Activated naive CD8-positive, alpha-beta T cell (primary cell): ENCODE results near the gene TIFAB.
"Not testable (repeated sequence)": the region's sequence is repeated elsewhere in the genome, so short reads cannot be mapped to it uniquely, and the experiment has no call there.

Experiments used
- H3K27ac Mint-ChIP-seq: one replicate; pipeline ENCODE4 v1.8.0; 2021; ENCODE audit warnings: mixed read lengths
- H3K27me3 Mint-ChIP-seq: one replicate; pipeline ENCODE4 v1.8.0; 2021; ENCODE audit warnings: mixed read lengths
- H3K36me3 Mint-ChIP-seq: one replicate; pipeline ENCODE4 v1.8.0; 2021; ENCODE audit warnings: mixed read lengths
- H3K4me1 Mint-ChIP-seq: one replicate; pipeline ENCODE4 v1.8.0; 2021; ENCODE audit warnings: low read depth, mixed read lengths
- H3K4me3 Mint-ChIP-seq: one replicate; pipeline ENCODE4 v1.8.0; 2021; ENCODE audit warnings: mild to moderate bottlenecking, mixed read lengths
- H3K9me3 Mint-ChIP-seq: one replicate; pipeline ENCODE4 v1.8.0; 2021; ENCODE audit warnings: low read depth, mixed read lengths

TIFAB gene, protein sequence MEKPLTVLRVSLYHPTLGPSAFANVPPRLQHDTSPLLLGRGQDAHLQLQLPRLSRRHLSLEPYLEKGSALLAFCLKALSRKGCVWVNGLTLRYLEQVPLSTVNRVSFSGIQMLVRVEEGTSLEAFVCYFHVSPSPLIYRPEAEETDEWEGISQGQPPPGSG

DNA sequence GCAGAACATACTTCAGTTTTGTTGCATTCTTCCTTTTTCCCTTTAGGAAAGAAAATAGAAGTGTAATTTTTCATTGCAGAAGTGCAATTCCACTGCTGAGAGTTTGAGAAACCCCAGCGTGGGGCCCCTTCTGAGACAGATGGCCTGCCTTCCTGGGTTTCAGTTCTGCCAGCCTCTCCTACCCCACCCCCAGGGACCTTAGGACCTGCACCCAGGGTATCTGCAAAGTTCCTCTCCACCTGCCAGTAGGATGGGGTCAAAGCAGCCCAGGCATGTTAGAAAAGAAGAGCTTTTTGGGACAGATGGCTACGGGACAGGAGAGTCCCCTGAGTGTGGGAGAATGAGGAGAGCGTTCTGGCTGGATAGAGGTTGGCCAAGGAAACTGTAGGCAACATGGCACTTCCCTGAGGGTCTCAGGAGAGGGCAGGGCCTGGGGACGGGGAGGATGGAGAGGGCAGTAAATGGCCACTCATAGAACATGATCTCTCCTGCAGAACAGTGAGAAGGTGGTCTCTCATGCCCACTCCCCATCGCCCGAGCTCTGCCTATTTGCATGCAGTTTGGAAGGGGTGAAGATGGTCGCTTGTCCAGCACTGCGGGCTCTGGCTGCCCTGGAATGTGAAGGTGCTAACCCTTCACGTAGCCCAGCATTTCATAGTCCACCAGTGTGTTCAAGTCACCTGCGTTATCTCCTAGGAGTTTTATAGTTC, at the start of gene TIFAB:
Gene TIFAB (minus strand): TSS at position 31 of the 710 bp plus-strand sequence. CDS start 2,412 bp downstream, outside the sequence.
- Mint-ChIP-seq H3K27ac (no peak within 1 kb of the TSS), H3K9me3 (no peaks in the 10 kb centered on the region), H3K4me3 (no peak within 1 kb of the TSS), H3K27me3 (peaks cover 3% of the 10 kb centered on the region), H3K4me1 (no peaks in the 10 kb centered on the region), H3K36me3 (no peaks in the 10 kb centered on the region)

DNA sequence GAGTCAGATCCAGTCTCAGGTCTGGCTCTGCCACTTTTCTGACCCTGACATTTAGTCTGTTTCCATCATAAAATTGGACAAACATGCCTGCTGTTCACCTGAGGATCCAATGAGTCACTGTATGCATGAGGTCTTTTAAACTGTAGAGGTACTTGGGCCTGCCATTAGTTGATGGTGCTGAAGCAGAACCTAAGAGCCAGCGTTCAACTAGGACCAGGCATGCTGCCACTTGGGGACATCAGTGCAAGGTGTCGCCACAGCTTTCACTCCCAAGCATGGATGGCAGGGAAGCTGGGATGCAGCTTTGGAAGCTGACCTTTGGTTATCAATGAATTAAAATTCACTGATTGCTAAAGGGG, 46.5 kb upstream of the TIFAB start:
- no peak overlapping the region for H3K27ac Mint-ChIP-seq
- no peaks in the 10 kb centered on the region for H3K9me3 Mint-ChIP-seq
- no peaks in the 10 kb centered on the region for H3K36me3 Mint-ChIP-seq
- H3K4me3 Mint-ChIP-seq = no peak overlapping the region
- H3K4me1 Mint-ChIP-seq = no peaks in the 10 kb centered on the region
- peaks cover 15% of the 10 kb centered on the region for H3K27me3 Mint-ChIP-seq

DNA sequence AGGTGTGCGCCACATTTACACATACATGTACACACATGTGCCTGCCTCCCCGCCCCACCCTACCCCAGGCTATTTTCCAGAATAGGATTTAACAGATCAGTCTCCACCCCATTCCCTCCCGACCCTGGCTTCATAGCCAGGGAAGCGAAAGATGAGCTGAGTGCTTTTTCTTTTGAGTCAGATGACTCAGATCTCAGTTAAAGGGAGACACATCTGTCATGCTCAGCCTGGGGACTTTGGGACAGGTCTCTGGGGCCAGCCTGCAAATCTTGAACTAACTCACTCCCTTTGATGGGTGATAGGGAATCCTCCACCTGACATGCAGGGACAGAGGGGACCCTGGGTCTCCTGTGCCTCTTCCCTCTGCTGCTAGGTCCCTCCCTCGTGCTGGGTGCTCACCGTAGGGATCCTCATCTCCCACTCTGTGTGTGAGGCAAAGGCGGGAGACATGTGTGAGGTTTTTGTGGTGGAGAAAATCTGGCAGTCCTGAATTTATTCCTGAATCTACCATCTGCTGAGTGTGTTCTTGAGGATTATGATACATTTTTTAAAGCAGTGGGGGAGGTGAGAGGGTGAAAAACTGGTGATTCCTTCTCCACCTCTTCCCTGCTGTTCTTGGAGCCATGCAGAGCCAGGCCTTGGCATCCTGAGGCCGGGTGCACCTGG, 46.0 kb upstream of the TIFAB start:
- H3K36me3 Mint-ChIP-seq = no peaks in the 10 kb centered on the region
- H3K9me3 Mint-ChIP-seq = no peaks in the 10 kb centered on the region
- H3K27me3 Mint-ChIP-seq = peaks cover 10% of the 10 kb centered on the region
- H3K4me3 Mint-ChIP-seq = no peak overlapping the region
- no peaks in the 10 kb centered on the region for H3K4me1 Mint-ChIP-seq
- H3K27ac Mint-ChIP-seq = no peak overlapping the region

DNA sequence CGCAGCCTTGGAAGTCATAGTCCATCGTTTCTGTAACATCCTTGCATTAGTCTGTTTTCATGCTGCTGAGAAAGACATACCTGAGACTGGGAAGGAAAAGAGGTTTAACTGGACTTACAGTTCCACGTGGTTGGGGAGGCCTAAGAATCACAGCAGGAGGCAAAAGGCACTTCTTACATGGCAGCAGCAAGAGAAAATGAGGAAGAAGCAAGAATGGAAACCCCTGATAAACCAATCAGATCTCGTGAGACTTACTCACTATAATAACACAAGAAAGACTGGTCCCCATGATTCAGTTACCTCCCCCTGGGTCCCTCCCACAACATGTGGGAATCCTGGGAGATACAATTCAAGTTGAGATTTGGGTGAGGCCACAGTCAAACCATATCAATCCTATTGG, 43.4 kb upstream of the TIFAB start:
- not testable (repeated sequence) for H3K36me3 Mint-ChIP-seq, H3K4me3 Mint-ChIP-seq, H3K27ac Mint-ChIP-seq, H3K9me3 Mint-ChIP-seq, H3K4me1 Mint-ChIP-seq
- peaks cover 10% of the 10 kb centered on the region for H3K27me3 Mint-ChIP-seq

DNA sequence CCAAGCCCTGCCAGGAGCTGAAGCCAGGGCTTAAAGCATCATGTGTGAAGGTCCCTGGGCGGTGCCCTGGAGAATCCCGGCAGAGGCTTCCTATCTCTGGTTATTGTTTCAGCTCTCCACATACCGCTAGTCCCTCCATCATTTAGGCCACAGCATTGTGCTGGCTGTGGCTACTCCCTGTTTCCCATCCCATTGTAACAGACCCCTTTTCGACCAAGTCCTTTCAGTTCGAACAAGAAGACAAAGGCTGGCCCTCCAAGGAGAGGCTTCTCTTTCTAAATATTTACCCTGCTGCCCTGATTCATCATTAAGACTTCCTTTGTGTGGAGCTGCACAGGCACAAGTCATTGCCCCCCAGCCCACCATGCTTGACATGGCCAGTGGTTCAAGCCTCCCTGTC, 42.0 kb upstream of the TIFAB start:
- Mint-ChIP-seq H3K27ac (no peak overlapping the region), H3K4me3 (no peak overlapping the region), H3K36me3 (no peaks in the 10 kb centered on the region), H3K9me3 (no peaks in the 10 kb centered on the region), H3K4me1 (peaks cover 7% of the 10 kb centered on the region), H3K27me3 (peaks cover 13% of the 10 kb centered on the region)

DNA sequence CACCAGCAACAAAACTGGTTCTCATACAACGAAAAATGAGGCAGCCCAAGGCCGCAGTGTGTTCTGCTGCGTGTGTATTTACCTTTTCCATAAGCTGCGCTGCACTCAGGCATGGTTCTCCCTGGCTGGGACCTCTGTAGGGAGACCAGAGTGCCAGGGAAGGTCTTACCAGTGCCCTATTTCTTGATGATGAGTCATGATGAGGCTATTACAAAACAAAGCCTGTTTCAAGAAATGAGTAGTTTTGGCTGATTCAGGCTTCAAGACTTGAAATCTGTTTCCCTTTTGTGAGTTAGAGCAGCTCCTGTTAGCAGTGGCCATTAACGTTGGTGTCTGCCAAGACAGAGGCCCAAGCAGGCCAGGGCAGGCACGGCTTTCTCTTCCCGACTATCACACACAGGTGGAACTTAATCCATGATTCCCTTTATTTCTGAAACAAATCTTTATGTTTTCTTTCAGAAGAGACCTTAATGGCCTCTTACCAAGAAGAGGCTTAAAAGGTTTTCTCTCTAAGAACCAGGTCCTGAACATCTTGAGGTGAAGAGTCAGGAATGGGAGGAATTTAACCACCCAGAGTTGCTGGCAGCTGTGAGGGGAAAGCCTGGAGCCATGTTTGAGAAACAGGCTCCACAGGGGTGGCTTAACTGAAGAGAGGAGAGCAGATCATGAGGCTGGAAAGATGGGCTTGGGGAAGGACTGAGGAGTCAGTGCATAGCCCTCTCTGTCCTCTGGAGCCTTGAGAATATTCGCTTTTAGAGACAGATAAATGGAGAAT, 41.4 kb upstream of the TIFAB start:
- Mint-ChIP-seq H3K4me1 (peaks cover 8% of the 10 kb centered on the region), H3K9me3 (no peaks in the 10 kb centered on the region), H3K4me3 (no peak overlapping the region), H3K36me3 (no peaks in the 10 kb centered on the region), H3K27ac (no peak overlapping the region), H3K27me3 (peaks cover 14% of the 10 kb centered on the region)

DNA sequence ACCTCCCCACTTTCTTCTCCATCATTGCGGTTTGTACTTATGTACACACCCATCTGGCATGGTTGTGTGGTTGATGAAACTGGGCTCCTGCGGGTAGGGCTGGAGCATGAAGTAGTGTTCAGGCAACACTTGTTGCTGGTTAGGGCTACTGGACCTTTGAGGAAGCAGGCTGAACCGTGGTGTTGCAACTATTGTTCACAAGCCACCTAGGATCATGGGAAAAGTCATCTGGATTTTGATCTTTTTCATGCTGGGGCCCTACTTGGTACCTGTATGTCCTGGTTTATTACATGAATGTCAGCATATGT, 40.1 kb upstream of the TIFAB start:
- H3K4me3 Mint-ChIP-seq = no peak overlapping the region
- no peaks in the 10 kb centered on the region for H3K9me3 Mint-ChIP-seq
- no peaks in the 10 kb centered on the region for H3K36me3 Mint-ChIP-seq
- H3K27me3 Mint-ChIP-seq = peaks cover 24% of the 10 kb centered on the region
- H3K4me1 Mint-ChIP-seq = peaks cover 13% of the 10 kb centered on the region
- H3K27ac Mint-ChIP-seq = no peak overlapping the region

DNA sequence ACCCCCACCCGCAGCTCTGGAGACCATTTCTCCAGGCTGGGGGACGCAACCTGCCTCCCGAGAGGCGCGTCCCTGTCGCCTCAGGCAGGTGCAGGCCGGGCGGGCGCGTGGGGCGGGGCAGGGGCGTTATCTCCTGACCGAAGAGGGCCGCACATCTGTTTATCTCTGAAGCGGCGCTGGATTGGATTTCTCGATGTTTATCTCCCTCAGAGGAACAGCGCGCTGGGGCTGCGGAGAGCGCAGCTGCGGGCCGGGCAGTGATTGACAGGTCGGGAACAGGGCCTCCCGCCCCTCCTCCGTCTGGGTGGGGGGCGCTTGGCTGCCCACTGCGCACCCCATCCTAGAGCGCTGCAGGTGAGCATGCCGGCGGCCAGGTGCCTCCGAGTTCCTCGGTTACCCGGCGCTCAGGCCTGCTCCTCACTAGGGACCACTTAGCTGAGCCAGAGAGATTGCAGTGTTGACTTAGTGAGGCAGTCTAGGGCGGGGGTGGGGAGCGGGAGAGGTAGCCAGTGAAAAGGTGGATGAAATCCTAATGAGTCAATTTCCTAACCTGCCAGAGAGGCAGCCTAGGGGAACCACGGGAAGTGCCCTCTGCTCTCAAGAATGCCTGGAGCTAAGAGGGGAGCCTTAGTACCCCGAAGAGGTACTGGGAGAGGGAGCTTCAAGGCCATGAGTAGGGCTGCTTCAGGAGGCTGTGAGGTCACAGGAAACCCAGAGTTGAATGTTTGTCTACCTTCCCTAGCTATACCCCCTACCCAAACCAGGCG, 39.6 kb upstream of the TIFAB start:
- H3K27ac Mint-ChIP-seq = no peak overlapping the region
- H3K9me3 Mint-ChIP-seq = no peaks in the 10 kb centered on the region
- peaks cover 27% of the 10 kb centered on the region for H3K27me3 Mint-ChIP-seq
- no peak overlapping the region for H3K4me3 Mint-ChIP-seq
- H3K4me1 Mint-ChIP-seq = peaks cover 13% of the 10 kb centered on the region
- no peaks in the 10 kb centered on the region for H3K36me3 Mint-ChIP-seq

DNA sequence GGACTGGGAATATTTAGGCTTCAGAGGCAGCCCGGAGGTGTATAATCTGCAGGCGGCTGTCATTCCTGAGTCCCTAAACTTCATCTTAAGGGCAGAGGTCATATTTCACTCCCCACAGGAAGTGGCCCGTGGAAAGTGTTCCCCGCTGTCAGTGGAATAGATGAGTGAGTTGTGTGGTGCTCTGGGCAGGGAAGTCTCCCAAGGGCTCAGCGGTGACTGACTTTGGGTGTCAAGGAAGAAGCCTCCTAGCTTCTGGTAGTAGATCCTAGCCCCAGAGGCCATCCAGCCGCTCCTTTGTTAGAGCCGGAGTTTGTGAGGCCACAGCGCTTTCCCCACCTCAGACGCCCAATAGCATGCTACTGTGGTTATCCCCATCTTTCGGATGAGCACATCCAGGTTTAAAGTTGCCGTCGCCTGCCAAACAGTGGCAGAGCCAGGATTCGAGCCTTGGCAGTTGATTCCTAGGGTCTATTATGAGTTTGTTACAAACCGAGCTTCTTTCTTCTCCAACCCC, 38.9 kb upstream of the TIFAB start:
- H3K4me1 Mint-ChIP-seq = peaks cover 13% of the 10 kb centered on the region
- peaks cover 28% of the 10 kb centered on the region for H3K27me3 Mint-ChIP-seq
- H3K27ac Mint-ChIP-seq = no peak overlapping the region
- H3K9me3 Mint-ChIP-seq = no peaks in the 10 kb centered on the region
- H3K4me3 Mint-ChIP-seq = no peak overlapping the region
- H3K36me3 Mint-ChIP-seq = no peaks in the 10 kb centered on the region

DNA sequence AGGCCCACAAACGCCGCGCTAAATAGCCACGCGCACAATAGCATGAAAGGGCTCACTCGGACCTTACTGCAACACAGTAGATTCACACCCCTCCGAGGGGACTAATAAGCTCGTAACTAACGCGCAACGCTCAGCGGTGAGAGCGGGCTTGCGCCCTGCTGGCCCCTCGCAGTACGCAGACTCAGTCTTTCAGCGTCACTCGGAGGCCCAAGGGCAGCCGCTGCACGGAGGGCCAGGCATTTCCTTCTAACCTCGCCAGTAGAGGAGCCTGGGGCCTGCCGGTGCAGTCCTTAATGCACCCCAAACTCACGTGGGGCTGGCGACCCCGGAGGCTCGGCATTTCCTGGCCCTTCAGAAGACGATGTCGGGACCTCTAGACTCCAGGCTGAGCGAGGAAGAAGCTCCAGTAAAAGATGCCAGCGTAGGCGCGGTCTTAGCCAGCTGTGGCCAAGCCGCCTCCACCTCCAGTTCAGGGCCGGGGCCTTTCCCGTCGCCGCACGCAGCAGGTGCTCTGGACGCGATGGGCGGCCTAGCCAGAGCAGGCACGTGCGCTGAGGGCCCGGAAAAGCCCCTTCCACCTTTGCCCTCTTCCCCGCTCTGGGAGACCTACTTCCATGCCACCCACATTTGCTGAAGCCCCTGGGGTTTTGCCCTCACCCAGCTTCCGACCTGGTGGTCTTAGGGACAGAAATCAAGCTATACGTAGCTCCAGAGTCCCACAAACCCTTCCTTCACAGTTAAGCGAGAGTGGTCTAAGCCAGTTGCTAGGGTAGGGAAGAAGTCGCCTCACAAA, 38.3 kb upstream of the TIFAB start:
- H3K4me1 Mint-ChIP-seq = peaks cover 13% of the 10 kb centered on the region
- no peaks in the 10 kb centered on the region for H3K9me3 Mint-ChIP-seq
- no peaks in the 10 kb centered on the region for H3K36me3 Mint-ChIP-seq
- peaks cover 26% of the 10 kb centered on the region for H3K27me3 Mint-ChIP-seq
- no peak overlapping the region for H3K4me3 Mint-ChIP-seq
- no peak overlapping the region for H3K27ac Mint-ChIP-seq

DNA sequence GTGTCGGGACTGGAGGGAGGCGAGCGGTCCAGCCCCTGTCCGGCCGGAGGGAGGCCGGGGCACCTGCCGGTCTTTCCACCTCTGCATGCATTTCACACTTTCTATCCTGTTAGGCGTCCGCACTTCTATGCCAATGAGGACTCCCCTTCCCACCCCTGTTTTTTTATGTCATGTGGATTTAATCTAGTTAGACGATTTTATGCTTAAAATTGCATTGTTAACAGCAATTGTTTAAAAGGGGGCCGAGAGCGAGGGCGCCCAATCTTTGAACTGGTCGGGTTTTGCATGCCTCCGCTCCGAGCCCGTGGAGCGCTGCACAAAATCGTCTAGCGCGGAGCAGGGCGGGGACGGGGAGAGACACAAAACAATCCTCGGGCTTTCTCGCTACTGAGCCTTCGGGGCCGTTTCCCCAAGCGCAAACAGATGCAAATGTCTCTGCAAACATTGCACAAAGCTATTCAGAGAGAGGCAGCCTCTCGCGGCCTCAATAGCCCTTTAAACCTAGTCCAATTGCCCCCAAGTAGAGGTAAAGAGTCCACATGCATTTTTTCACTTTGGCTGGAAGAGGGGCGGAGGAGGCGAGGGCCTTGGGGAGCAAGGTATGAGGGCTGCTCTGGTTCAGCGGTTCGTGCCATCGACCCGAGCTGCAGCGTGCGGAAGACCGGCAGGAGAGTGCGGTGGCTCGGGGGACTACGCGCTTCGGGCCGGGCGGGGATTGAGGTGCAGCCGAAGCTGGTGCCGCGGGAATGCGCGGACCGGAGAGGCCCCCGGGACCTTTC, 37.5 kb upstream of the TIFAB start:
- H3K9me3 Mint-ChIP-seq = no peaks in the 10 kb centered on the region
- peaks cover 28% of the 10 kb centered on the region for H3K27me3 Mint-ChIP-seq
- H3K36me3 Mint-ChIP-seq = no peaks in the 10 kb centered on the region
- no peak overlapping the region for H3K4me3 Mint-ChIP-seq
- no peak overlapping the region for H3K27ac Mint-ChIP-seq
- H3K4me1 Mint-ChIP-seq = peaks cover 13% of the 10 kb centered on the region

DNA sequence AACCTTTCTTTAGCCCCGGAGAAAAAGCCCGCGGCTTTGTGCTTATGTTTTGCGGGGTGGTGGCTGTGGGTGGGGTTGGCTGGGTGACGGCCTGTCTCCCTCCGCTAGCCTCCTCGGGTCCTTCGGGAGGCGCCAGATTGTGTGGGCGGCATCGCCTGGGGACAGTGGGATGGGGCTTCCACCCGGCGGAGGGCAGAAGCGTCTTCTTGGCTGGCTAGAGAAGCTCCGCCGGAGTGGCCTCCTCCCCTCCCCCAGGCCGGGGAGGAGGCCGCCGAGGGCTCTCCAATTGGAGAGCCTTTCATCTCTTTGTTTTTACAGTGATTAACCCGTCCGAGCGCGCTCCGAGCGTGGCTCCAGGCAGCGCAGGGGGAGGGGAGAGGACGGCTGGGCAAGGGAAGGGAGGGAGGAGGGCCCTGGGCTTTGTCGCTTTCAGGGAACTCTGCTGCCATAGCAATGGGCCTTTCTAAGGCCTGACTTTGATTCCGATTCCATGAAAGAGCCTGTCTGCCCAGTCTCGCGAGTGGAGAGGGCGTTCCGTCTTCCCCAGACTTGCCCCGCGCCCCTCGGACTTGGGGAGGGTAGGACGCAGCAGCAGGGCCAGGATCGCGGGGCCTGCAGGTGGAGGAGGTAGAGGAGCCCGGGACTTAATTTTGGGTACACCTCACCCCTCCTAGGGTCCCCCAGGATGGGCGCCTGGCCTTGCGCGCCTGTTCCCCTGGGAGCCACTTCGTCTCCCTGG, 36.7 kb upstream of the TIFAB start:
- no peaks in the 10 kb centered on the region for H3K36me3 Mint-ChIP-seq
- H3K4me3 Mint-ChIP-seq = no peak overlapping the region

More for the DNA sequence above, 36.7 kb upstream of the TIFAB start:
- no peak overlapping the region for H3K27ac Mint-ChIP-seq
- peaks cover 25% of the 10 kb centered on the region for H3K27me3 Mint-ChIP-seq
- H3K9me3 Mint-ChIP-seq = no peaks in the 10 kb centered on the region
- H3K4me1 Mint-ChIP-seq = peaks cover 13% of the 10 kb centered on the region
